ELR (cell line): ENCODE results near the gene GPR4.
"Not testable (repeated sequence)": the region's sequence is repeated elsewhere in the genome, so short reads cannot be mapped to it uniquely, and the experiment has no call there.

Experiments used
- DNase-seq: peaks from one replicate; pipeline ENCODE4 v3.0.0-alpha.2; 2015; ENCODE audit warnings: low read depth

Gene GPR4

DNA sequence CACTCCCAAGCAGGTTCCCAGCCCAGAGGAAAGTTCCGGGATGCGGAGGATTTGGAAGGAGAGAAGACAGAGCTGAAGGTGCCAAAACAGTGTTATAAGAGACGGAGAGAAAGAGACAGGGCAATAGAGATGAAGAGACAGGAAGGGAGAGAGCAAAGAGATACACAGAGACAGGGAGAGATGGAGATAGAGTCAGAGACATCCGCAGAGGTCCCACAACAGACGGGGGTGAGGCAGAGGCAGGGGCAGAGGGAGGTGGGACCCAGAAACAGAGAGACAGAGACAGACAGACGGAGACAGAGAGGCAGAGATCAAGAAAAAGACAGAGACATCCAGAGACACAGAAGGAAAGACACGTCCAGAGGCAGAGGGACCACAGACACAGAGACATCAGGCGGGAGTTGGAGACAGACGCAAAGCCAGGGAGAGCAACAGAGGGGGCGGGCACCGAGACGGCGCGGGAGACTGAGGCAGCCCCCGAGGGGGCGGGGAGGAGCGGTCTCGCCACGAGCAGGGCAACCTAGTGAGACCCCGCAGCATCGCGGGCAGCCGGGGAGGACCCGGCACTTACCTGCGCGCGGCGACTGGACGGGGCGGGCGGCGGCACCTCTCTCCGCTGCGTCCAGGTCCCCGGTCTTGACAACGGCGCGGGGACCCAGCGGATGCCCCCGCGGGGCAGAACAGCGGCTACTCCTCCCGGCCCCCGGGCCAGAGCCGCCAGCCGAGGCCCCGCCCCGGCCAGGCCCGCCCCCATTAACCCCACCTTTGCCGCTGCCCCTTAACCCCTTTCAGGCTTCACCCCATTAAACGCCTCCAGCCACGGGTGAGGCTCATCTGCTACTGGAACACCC, at the start of gene GPR4:
Gene GPR4 (minus strand): TSS at position 689 of the 851 bp plus-strand sequence. CDS start 10,346 bp downstream, outside the sequence.
- DNase-seq: peak; percentile 54

DNA sequence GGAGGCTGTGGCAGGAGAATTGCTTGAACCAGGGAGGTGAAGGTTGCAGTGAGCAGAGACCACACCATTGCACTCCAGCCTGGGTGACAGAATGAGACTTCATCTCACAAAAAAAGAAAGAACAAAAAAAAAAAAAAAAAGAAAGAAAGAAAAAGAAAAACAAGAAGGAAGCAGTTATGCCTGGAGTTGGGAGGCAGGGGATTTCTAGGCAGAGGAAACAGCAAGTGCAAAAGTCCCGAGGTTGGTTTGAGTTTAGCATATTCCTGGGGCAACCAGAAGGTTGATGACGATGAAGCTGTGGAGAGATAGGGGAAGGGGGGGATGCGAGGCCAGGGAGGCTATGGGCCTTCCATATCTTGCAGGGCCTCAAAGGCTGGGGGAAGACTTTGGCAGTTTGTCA, 48.7 kb upstream of the GPR4 start:
- no peak for DNase-seq

DNA sequence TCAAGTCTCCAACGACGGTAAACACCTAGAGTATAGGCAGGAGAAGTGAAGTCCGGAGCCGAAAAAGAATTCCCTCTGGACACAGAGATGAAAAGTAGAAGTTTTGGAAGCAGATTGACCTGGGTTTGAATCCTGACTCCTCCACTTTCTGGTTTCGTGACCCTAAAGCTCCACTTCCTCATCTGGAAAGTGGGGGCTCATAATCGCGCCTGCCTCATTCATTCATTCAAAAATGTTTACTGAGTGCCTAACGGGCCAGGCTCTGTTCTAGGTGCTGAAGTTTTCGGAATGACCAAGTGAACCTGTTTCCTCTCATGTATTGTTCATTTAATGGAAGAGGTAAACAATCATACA, 44.3 kb upstream of the GPR4 start:
- DNase-seq: no peak

DNA sequence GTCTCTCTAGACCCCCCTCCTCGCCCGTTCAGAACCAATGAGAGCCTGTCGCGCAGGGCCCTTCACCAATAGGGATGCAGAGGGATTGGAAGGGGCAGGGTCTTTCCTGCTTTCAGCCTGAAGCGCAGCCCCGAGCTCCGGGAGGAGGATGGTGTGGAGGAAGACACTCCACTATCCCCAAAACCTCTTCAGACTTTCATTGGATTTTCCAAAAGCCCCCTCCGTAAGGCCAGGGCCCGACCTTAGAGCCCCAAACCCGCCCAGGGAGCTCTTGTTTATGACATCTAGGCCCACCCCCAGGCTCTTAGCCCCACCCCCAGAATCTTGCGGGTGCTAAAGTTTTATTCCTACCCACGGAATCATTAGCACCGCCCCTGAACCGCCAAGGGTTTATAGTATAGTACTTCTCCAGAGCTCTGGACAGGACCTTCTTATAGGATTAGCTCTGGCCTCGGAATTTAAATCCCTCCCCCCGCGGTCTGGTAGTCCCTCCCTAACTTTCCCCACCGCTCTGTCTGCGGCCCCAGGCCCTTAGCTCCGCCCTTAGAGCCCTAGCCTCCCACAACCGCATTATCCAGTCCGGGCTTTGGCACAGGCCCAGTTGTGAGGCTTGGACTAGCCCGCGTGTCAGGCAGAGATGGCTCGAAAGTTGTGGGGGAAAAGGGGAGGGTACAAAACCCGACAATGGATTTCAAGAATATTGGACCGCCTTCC, 43.8 kb upstream of the GPR4 start:
- DNase-seq: peak; percentile 91

DNA sequence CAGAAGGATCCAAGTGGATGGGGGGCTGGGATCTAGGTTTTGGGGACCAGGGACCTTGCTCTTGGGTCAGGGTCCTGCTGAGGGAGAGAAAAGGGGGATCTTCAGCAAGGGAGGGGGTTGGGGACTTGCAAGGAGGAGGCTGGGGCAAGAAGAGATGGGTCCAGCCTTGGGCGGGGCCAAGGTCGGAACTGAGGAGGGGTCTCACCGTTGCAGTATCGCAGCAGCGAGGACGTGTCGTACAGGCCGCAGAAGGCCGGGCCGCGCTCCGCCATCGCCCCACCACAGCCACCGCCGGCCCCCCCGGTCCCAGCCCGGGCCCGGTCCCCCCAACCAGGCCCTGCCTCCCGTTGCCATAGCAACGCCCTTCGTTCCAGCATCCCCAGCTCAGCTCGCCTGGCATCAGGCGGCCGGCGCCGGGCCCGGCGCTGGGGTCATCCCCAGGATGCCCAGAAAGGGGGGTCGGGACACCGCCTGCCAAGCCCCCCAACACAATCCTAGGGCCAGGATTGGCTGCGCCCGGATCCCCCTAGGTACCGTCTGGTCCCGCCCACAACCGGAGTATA, 43.1 kb upstream of the GPR4 start:
- DNase-seq: no peak

DNA sequence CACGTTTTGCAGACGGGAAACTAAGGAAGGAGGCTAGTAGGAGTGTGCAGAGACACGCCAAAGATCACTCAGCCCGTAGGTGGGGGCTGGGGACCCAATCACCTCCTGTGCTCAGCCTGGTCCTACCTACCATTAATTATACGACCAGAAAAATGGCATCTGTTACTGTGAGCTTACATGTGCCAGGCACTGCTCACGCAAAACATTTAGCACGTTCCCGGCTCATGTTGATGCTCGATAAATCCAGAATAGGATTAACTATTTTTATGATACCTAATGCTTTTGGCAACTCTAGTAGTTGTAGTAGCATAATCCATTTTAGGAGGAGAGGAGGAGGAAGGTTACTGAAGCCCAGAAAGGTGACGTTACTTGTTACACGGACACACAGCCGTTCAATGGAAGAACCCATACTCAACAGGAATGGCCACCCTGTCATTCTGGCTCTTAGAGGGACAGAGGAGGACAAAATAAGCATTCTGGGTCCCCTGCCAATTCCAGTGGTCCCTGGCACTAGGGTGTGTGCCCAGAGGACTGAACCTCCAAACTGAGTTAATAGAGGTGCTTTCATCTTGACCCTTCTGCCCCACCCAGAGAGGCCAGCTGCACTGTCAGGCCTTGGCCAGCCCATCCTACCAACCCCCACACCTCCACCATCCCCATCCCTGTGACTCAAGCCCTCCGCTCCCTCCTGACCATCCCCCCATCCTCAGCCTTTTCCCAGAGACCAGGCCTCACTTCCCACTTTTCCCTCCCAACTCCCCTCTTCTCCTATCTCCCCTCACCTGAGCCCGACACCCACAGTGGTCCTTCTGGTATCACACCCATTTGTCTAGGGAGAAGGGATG, 42.1 kb upstream of the GPR4 start:
- no peak for DNase-seq

DNA sequence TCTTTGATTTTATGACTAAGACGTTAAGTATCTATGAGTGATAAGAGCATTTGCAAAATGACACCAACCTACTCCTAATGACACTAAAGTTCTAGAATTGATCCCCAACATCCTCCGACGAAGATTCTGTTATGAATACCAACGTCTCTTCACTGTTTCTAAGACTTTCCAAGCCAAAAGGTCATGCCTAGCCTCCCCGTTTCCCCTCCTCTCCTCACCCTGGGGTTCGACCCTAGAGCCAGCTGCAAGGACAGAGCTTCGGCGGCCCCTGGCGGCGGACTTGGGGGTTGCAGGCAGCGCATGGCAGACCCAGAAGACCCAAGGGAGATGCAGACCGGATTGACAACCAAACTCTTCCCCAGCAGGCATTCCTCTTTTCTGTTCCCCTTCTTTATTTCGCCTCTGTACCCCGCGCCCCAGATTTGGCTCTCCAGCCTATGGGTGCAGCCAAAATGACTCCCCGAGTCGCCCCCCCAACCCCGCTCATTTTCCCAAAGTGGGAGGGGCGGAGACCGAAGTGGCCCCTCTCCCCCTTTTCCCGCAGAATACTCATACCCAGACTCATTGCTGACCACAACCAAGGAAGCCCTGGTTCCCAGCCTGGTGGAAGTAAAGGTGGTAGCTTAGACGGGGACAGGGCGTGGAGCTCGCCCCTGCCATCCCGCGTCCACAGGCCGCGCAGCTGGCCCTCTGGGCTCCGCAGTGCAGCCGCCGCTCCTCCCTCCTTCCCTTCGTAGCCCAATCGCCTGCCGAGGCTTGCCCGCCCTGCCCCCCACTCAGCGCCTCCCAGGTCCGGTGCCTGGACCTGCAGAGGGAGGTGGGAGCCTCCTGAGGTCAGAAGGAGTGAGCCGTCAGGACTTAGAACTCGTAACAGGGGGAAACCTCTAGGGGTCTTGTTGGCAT, 41.3 kb upstream of the GPR4 start:
- peak; percentile 80 for DNase-seq

DNA sequence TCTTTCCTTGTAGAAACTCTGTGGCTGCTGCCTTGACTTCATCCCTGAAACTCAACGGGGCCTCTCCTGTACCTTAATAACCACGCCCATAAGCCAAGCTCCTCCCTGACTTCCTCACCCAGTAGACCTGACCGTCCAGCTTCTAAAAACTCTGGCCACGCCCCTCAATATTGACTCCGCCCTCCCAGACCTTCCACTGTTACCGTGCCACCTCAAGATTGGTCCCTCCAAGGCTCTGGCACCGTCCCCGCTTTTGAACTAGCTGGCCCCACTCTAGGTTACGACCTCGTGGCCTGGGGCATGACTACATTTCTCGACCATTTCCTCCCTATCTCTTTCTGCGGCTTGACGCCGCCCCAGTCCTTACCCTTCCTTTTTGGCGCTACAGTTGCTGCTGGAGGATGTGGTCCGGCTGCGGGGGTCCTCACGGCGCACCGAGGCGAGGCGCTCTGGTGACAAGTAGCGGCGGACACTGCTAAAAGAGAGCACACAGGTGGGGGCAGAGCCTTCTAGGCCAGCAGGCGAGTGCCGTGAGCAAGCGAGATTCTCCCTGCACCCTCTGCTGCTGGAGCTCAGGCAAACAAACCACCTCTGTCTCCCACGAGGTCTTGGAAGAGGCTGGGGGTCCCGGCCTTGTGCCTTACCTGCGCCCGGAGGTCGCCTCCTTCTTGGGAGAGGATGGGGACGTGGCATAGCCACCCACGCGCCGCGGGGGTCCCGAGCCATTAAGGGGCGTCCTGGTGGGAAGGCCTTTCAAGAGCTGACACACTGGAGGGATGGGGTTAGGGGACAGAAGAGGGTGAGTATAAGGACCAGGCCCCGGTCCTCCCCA, 39.5 kb upstream of the GPR4 start:
- peak; percentile 95 for DNase-seq

DNA sequence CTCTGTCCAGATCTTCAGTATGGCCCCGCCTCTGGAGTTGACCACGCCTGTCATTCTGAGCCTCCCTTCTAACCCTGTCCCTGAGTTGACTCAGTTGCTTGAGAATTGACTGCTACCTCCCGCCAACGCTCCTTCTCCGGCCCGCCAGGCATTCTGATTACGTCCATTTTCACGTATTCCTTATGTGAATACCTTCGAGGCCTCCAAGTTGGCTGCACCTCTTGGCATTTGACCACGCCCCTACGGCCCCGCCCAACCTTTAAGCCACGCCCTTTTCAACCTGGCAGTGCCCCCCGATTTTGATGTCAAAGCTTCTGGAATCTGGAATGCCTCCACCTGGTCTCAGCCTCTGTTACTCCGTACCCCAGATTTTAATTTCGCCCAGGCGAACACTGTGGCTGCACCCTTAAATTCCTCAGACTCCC, 38.8 kb upstream of the GPR4 start:
- DNase-seq: peak; percentile 34

DNA sequence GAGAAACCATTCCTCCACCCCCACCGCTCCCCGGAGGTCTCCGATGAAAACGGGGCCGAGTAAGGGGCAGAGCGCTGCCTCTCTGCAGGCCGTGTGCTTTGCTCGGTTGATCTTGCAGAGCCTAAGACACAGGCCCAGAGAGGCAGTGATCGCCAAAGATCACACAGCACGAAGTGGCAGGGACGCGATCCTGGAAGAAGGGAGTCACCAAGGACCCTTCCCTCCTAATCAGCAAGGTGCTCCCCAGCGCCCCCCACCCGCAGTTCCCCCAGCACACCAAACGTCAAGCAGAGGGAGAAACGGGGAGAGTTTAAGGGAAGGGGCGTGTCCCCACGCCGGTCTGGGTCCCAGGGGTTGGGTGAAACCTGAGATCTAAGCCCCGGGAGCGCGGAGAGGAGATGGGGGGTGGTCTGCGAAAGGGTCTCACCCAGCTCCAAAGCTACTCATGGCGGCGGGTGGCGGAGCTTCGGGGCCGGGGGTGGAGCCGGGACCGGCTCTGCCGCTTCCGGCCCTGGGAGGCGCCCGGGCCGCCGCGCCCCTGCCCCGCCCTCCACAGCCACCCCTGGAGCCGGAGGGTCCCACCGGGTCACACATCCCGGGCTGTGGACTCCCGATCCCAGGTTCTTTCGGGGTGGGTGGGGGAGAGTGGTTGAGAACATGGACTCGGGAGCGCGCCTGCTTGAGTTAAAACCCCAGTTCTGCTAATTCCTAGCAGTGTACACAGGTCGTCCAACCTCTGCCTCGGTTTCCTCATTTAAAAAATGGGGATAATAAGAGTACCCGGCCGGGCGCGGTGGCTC, 37.1 kb upstream of the GPR4 start, which contains the start of gene EML2:
Gene EML2 (minus strand): TSS at position 468 of the 800 bp plus-strand sequence. CDS start 21 bp downstream, at position 447.
- DNase-seq: peak; percentile 49

DNA sequence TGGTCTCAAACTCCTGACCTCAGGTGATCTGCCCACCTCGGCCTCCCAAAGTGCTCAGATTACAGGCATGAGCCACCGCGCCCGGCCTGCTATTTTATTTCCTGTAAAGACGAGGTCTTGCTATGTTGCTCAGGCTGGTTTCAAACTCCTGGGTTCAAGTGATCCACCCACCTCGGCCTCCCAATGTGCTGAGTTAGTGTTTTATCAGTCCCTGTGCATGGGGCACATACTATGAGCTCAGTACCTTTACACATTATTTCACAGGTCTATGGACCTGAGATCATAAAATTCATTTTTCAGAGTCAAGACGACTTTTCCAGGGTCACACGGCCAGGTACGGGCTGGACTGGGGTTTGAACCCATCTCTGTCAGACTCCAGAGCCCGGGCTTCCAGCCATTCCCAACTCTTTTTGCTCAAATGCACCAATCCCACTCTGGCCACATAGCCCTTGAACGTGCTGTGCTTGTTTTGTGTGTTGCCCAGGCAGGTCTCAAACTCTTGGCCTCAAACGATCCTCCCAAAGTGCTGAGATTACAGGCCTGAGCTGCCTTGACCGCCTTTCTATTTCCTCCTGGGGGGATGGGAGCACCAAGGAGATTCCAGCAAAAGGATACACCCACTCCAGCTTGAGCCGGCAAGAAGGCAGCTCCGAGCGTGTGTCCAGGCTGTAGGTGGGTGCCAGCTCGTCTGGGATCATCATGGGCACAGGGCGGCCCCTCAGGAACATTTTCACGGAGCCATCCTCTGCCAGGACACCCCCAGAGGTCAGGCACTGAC, 36.1 kb upstream of the GPR4 start:
- peak; percentile 51 for DNase-seq

DNA sequence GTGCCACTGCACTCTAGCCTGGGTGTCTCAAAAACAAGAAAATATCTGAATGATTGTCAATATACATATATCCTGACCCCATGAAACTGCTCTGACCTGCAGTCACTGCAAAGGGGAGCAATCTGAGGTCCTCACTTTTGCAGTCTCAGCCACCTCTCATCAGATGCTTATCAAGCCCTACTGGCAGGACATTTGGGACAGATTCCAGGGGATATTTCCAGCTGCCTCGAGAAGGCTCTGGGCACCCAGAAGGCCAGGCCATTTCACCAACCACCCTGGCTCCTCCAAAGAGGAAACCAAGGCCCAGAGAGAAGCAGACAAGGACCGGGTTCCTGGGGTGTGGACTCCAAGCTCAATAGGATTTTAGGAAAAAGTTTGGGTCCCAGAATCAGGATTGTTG, 34.9 kb upstream of the GPR4 start:
- DNase-seq: no peak

DNA sequence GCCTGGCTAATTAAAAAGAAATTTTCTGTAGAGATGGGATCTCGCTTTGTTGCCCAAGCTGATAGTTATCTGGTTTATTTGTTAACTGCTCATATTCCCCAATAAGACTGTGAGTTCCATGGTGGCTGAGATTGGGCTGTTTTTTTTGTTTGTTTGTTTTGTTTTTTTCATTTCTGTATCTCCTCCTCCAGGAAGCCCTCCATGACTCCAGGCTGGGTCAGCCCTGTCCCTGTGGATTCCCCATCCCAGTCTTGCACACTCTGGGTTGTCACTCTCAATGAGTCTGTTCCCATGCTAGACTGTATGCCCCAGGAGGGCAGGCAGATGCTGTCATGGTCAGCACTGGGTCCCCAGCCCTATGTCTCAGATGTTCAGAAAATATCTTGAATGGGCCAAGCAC, 34.3 kb upstream of the GPR4 start:
- DNase-seq: no peak

DNA sequence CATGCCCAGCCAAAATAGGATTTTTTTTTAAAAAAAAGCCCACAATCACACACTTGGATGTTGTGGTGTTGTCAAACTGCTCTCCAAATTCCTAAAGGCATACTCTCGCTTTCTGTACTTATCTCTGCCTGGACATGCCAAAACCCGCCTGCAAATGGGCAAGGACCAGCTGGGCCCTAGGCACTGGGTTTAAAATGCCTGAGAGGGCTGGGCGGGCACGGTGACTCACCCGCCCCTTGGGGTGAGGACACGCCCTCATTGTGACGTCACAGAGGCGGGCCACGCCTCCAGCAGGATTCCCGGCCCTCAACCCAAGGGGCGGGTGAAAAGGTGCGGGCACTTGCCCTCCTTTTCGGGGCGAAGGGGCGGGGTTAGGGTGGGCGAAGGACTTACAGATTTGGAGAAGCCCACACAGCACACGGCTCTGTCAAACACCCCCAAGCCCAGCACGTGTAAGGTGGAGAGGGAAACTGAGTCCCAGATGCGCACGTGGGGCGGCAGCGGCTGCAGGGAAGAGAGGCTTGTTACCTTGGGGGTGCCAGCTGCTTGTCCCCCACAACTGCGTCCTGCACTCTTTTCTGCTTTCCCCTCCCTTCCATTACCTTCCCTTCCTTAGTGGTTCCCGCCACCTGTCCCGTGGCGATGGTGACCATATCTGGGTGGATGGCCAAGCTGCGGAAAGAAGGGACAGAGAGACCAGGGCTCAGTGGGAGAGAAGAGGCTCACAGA, 30.6 kb upstream of the GPR4 start:
- peak; percentile 86 for DNase-seq

DNA sequence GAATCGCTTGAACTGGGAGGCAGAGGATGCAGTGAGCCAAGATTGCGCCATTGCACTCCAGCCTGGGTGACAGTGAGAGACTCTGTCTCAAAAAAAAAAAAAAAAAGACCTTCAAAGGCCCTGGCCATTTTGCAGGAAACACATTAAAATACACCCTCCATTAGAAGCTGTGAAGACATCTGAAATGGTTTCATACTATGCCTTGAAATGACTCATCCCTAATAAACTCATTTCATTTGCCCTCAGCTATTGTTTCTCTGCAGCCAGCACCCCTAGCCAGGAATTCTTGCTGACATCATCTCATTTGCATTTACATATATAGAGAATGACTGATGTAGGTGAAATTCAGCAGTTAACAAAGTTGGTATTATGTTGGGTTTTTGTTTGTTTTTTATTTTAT, 28.5 kb upstream of the GPR4 start:
- peak; percentile 97 for DNase-seq

DNA sequence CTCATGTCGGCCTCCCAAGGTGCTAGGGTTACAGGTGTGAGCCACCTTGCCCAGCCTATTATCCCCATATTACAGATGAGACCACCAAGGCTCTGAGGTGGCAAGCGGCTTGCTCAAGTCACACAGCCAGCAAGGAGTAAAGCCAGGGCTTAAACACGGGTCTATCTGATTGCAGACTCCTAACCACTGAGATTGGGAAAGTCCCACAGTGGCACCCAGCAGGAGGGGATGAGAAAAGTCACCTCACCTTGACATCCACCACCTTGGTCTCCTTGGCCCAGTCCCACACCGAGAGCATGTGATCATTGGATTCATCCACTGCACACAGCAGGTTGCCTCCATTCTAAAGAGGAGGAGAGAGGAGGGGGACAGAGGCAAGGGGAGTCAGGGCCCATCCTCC, 27.7 kb upstream of the GPR4 start:
- DNase-seq: no peak

DNA sequence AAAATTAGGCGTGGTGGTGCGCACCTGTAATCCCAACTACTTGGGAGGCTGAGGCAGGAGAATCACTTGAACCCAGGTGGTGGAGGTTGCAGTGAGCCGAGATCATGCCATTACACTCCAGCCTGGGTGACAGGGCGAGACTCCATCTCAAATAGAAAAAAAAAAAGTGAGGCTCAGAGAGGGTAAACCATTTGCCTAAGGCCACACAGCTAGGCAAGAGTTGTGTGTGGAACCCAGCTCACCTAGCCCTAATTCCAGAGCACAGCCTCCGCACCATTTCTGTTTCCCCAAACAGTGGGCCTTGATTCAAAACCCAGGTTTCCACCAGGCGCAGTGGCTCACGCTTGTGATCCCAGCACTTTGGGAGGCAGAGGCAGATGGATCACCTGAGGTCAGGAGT, 26.2 kb upstream of the GPR4 start:
- not testable (repeated sequence) for DNase-seq

DNA sequence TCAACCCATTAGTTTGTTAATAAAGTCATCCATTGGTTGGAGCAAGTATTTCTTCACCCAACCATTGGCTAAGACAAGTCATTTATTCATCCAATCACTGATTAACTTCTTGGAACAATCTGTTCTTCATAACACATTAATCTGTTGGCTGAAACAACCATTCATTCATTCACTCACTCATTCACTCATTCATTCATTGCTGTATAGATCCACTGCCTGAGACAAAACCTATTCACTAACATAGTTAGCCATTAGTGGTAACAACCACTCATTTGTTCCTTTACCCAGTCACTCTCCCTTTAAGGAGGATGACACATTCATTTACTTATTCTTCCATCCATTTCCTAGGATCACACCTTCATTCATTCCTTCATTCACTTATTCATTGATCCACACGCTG, 22.0 kb upstream of the GPR4 start:
- no peak for DNase-seq
